ENCODE data around the gene SGTA. TPM values are rescaled to one million over a fixed set of nuclear protein-coding genes. Genes with fewer than 3 reads are reported as not detected.

Gene SGTA
- total and polyA plus RNA-seq, 4 donors: 29.6 to 147 (median 95.3) TPM

DNA sequence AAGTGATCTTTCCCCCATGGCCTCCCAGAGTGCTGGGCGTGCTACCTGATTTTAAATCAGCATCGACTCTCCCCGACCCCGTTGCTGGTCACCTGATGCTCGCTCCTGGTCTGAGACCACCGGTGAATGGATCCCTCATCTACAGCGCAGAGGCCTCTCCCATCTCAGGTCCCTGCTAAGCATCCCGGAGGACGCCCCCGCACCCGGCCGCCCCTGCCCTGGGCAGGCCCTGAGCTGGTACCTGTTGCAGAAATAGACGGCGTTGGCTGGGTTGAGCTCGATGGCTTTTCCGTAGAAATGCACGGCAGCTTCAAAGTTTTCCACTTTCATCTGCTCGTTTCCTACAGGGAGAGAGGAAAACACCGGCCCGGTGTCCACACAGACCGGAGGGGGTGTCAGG lies 18.1 kb downstream of the SGTA start:
- WGBS (ENCODE audit: insufficient coverage): 94% methylated on average over 20 of the region's 21 CpGs

DNA sequence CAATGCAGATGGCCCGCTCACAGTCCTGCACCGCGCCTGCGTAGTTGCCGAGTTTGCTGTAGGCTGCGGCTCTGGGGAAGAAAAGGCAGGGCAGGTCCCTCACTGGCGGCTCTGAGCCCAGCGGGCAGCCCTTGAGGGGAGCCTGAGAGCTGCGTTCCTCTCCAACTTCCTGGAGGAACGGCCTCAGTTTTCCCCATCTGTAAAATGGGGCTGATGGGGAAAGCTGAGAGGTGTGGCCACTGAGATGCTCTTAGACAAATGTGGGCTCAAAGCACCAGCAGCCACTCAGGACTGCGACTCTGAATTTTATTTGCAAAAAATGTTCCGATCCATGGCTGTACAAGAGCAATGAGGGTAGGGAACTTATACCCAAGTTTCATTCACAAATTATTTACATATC lies 19.4 kb downstream of the SGTA start:
- Histone ChIP-seq H3K4me3 (ENCODE audit: low read depth, low read length) (no peak overlapping the region), H3K36me3 (ENCODE audit: control insufficient read depth, insufficient read depth, low read length) (peaks cover 94% of the 10 kb centered on the region)
- 96% methylated on average over 10 of the region's 12 CpGs for WGBS (ENCODE audit: insufficient coverage)

More for the DNA sequence above, 18.1 kb downstream of the SGTA start:
- Histone ChIP-seq H3K36me3 (ENCODE audit: control insufficient read depth, insufficient read depth, low read length) (peaks cover 94% of the 10 kb centered on the region), H3K27ac (ENCODE audit: low read depth, low read length) (no peak overlapping the region), H3K4me3 (ENCODE audit: low read depth, low read length) (no peak overlapping the region), H3K27me3 (ENCODE audit: control insufficient read depth, insufficient read depth, low read length) (no peaks in the 10 kb centered on the region), H3K4me1 (ENCODE audit: control insufficient read depth, insufficient read depth, low read length) (no peaks in the 10 kb centered on the region), H3K9me3 (ENCODE audit: control insufficient read depth, insufficient read depth, low read length) (no peaks in the 10 kb centered on the region)
- DNase-seq (ENCODE audit: low read depth in 4 of 6, low spot score in 6 of 6): no peak

DNA sequence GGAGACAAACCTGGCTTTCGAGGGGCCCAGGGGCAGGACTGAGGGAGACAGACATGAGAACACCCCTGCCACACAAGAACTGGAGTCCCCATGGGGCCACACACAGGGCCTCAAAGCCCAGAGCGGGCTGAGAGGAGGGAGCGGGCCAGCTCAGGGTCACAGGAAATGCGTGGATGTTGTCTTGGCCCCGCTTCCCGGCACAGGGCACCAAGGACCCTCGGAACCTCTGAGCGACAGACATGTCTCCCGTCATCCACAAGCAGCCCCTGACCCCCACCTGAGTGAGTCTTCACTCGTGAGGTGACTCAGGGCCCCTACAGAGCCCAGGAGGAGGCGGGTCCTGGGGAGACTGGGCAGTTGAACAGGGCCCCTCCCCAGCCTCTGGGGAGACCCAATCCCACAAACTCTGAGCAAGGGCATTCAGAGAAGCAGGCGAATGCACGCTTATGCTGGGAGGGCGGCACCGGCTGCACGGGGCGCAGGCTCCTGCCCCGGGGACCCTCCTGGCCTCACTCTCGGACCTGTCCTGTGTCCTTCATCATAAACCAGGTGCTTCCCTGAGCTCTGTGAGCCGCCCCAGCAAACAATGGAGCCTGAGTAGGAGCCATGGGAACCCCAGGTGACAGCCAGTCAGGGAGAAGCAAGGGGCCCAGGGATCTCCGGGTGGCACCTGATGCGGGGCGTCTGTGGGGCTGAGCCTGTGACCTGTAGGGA lies 20.1 kb downstream of the SGTA start:
- Histone ChIP-seq H3K4me1 (ENCODE audit: control insufficient read depth, insufficient read depth, low read length) (no peaks in the 10 kb centered on the region), H3K27me3 (ENCODE audit: control insufficient read depth, insufficient read depth, low read length) (no peaks in the 10 kb centered on the region), H3K36me3 (ENCODE audit: control insufficient read depth, insufficient read depth, low read length) (peaks cover 94% of the 10 kb centered on the region), H3K4me3 (ENCODE audit: low read depth, low read length) (no peak overlapping the region), H3K27ac (ENCODE audit: low read depth, low read length) (no peak overlapping the region), H3K9me3 (ENCODE audit: control insufficient read depth, insufficient read depth, low read length) (no peaks in the 10 kb centered on the region)
- no peak for DNase-seq (ENCODE audit: low read depth in 4 of 6, low spot score in 6 of 6)
- WGBS (ENCODE audit: insufficient coverage): 94% methylated on average over 23 of the region's 23 CpGs

More for the DNA sequence above, 19.4 kb downstream of the SGTA start:
- DNase-seq (ENCODE audit: low read depth in 4 of 6, low spot score in 6 of 6): no peak
- H3K4me1 ChIP-seq (ENCODE audit: control insufficient read depth, insufficient read depth, low read length): no peaks in the 10 kb centered on the region
- H3K27ac ChIP-seq (ENCODE audit: low read depth, low read length): no peak overlapping the region
- H3K9me3 ChIP-seq (ENCODE audit: control insufficient read depth, insufficient read depth, low read length): no peaks in the 10 kb centered on the region
- no peaks in the 10 kb centered on the region for H3K27me3 ChIP-seq (ENCODE audit: control insufficient read depth, insufficient read depth, low read length)

DNA sequence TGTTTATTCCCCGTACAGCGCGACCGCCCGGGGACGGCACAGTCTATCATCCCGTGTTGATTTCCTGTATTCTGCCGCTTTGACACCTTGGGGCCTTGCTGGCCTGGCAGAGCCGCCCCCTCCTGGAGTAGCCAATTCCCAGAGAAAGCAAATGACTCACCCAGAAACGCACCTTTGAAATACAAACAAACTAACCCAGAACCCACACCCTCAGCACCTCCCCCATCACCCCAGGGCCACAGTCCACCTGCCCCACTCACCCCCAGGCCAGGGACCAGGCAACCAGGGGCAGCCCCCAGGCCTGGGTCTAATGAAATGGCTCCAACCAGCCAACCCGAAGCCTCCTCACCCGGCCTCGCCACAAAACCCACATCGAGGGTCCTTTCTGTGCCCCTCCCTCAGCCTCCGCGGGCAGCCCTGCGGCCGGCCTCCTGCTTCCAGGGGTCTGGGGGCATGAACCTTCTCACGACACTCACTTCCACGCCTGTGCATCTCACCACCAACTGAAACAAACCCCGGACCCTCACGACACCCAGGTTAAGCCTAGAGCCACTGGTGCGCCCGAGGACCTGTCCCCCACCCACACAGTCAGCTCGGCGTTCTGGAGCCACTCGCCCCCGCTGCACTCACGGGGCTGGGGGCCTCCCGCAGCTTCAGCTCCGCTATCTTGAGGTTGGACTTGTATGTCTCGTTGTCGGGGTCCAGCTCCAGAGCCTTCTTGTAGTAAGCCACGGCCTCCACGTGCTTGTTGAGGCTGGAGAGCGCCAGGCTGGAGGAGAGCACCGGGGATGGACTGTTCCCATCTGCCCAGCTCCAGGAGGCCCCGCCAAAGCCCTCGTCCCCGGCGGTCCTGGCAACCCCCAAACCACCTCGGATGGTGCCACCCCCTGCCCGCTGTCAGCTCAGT lies 20.9 kb downstream of the SGTA start:
- DNase-seq (ENCODE audit: low read depth in 4 of 6, low spot score in 6 of 6): no peak
- Histone ChIP-seq H3K4me3 (ENCODE audit: low read depth, low read length) (no peak overlapping the region), H3K27ac (ENCODE audit: low read depth, low read length) (no peak overlapping the region), H3K27me3 (ENCODE audit: control insufficient read depth, insufficient read depth, low read length) (no peaks in the 10 kb centered on the region), H3K9me3 (ENCODE audit: control insufficient read depth, insufficient read depth, low read length) (no peaks in the 10 kb centered on the region), H3K4me1 (ENCODE audit: control insufficient read depth, insufficient read depth, low read length) (no peaks in the 10 kb centered on the region), H3K36me3 (ENCODE audit: control insufficient read depth, insufficient read depth, low read length) (peaks cover 94% of the 10 kb centered on the region)
- 94% methylated on average over 39 of the region's 43 CpGs for WGBS (ENCODE audit: insufficient coverage)

DNA sequence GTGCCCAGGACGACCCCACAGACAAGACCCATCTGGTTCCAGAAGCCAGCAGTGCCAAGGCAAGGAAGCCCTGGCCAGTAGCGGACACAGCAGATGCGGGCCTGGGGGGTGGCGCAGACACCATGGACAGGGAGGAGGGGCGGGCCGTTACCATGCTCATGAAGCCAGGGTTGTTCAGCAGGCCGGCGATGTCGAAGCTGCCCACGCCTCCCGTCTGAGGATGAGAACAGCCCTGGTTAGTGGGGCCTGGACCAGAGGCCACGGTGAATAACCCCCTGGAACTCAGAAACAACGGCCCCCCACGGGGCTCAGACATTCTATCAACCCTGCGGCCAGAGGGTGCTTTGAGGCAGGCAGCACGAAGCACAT lies 21.8 kb downstream of the SGTA start:
- Histone ChIP-seq H3K27ac (ENCODE audit: low read depth, low read length) (no peak overlapping the region), H3K4me1 (ENCODE audit: control insufficient read depth, insufficient read depth, low read length) (no peaks in the 10 kb centered on the region), H3K36me3 (ENCODE audit: control insufficient read depth, insufficient read depth, low read length) (peaks cover 94% of the 10 kb centered on the region), H3K27me3 (ENCODE audit: control insufficient read depth, insufficient read depth, low read length) (no peaks in the 10 kb centered on the region), H3K4me3 (ENCODE audit: low read depth, low read length) (no peak overlapping the region), H3K9me3 (ENCODE audit: control insufficient read depth, insufficient read depth, low read length) (no peaks in the 10 kb centered on the region)
- 84% methylated on average over 14 of the region's 16 CpGs for WGBS (ENCODE audit: insufficient coverage)
- no peak for DNase-seq (ENCODE audit: low read depth in 4 of 6, low spot score in 6 of 6)

DNA sequence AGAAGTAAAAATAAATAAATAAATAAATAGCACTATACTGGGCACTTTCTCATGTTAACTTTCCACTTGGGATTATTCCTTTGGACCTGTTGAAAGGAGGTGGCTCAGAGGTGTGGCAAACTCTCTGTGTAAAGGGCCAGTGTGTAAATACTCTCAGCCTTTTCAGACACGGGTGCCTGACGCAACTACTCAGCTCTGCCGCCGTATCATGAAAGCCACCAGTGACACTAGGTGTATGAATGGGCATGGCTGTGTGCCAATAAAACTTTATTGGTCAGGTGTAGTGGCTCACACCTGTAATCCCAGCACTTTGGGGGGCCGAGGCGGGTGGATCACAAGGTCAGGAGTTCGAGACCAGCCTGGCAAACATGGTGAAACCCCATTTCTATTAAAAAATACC lies 23.1 kb downstream of the SGTA start:
- Histone ChIP-seq H3K9me3 (ENCODE audit: control insufficient read depth, insufficient read depth, low read length) (no peaks in the 10 kb centered on the region), H3K27ac (ENCODE audit: low read depth, low read length) (no peak overlapping the region), H3K27me3 (ENCODE audit: control insufficient read depth, insufficient read depth, low read length) (no peaks in the 10 kb centered on the region), H3K36me3 (ENCODE audit: control insufficient read depth, insufficient read depth, low read length) (peaks cover 94% of the 10 kb centered on the region), H3K4me3 (ENCODE audit: low read depth, low read length) (no peak overlapping the region), H3K4me1 (ENCODE audit: control insufficient read depth, insufficient read depth, low read length) (no peaks in the 10 kb centered on the region)
- WGBS (ENCODE audit: insufficient coverage): 95% methylated on average over 7 of the region's 7 CpGs
- DNase-seq (ENCODE audit: low read depth in 4 of 6, low spot score in 6 of 6): no peak

DNA sequence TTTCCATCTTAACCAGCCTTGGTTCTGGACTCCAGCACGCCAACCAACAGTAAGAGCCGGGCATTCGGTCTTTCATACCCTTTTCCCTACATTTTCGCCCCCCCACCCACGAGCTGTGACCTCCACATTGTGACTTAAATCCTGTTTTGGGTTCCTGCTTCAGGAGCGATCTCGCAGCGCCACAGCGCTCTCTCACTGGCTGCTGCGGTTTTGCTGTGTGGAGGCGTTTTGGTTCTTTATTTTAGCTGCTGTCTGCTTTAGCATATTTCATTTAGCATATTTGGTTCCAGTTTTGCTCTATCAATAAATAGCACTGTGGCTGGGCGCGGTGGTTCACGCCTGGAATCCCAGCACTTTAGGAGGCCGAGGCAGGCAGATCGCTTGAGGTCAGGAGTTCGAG lies 23.7 kb downstream of the SGTA start:
- no peak overlapping the region for H3K27ac ChIP-seq (ENCODE audit: low read depth, low read length)
- no peak overlapping the region for H3K4me3 ChIP-seq (ENCODE audit: low read depth, low read length)
- H3K36me3 ChIP-seq (ENCODE audit: control insufficient read depth, insufficient read depth, low read length): peaks cover 94% of the 10 kb centered on the region
- no peaks in the 10 kb centered on the region for H3K9me3 ChIP-seq (ENCODE audit: control insufficient read depth, insufficient read depth, low read length)
- H3K4me1 ChIP-seq (ENCODE audit: control insufficient read depth, insufficient read depth, low read length): no peaks in the 10 kb centered on the region
- no peaks in the 10 kb centered on the region for H3K27me3 ChIP-seq (ENCODE audit: control insufficient read depth, insufficient read depth, low read length)
- WGBS (ENCODE audit: insufficient coverage): 98% methylated on average over 7 of the region's 17 CpGs
- DNase-seq (ENCODE audit: low read depth in 4 of 6, low spot score in 6 of 6): no peak

DNA sequence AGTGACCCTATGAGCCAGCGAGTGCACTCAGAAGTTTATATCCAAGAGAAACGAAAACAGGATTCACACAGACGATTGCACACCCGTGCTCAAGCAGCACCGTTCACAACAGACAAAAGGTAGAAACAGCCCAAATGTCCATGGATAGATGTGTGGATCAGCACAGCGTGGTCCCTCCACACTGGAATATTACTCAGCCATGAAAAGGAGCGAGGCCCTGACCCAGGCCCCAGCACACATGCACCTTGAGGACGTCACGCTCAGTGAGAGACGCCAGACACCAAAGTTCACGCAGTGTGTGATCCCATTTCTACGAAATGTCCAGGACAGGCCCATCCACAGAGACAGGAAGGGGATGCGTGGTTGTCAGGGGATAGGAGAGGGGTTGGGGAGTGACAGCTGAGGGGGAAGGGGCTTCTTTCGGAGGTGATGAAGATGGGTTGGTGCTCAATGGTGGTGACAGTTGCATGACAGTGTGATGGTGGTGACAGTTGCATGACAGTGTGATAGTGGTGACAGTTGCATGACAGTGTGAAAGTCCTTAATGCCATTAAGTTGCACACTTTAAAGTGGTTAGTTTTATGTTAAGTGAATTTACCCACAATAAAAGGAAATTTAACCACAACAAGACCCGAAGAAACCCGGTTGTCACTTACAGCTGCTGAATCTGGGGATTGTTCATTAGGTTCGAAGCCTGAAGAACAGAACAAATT lies 24.3 kb downstream of the SGTA start:
- Histone ChIP-seq H3K4me1 (ENCODE audit: control insufficient read depth, insufficient read depth, low read length) (no peaks in the 10 kb centered on the region), H3K9me3 (ENCODE audit: control insufficient read depth, insufficient read depth, low read length) (no peaks in the 10 kb centered on the region), H3K27ac (ENCODE audit: low read depth, low read length) (no peak overlapping the region), H3K27me3 (ENCODE audit: control insufficient read depth, insufficient read depth, low read length) (no peaks in the 10 kb centered on the region), H3K4me3 (ENCODE audit: low read depth, low read length) (no peak overlapping the region), H3K36me3 (ENCODE audit: control insufficient read depth, insufficient read depth, low read length) (peaks cover 95% of the 10 kb centered on the region)
- DNase-seq (ENCODE audit: low read depth in 4 of 6, low spot score in 6 of 6): no peak
- WGBS (ENCODE audit: insufficient coverage): 98% methylated on average over 14 of the region's 17 CpGs

DNA sequence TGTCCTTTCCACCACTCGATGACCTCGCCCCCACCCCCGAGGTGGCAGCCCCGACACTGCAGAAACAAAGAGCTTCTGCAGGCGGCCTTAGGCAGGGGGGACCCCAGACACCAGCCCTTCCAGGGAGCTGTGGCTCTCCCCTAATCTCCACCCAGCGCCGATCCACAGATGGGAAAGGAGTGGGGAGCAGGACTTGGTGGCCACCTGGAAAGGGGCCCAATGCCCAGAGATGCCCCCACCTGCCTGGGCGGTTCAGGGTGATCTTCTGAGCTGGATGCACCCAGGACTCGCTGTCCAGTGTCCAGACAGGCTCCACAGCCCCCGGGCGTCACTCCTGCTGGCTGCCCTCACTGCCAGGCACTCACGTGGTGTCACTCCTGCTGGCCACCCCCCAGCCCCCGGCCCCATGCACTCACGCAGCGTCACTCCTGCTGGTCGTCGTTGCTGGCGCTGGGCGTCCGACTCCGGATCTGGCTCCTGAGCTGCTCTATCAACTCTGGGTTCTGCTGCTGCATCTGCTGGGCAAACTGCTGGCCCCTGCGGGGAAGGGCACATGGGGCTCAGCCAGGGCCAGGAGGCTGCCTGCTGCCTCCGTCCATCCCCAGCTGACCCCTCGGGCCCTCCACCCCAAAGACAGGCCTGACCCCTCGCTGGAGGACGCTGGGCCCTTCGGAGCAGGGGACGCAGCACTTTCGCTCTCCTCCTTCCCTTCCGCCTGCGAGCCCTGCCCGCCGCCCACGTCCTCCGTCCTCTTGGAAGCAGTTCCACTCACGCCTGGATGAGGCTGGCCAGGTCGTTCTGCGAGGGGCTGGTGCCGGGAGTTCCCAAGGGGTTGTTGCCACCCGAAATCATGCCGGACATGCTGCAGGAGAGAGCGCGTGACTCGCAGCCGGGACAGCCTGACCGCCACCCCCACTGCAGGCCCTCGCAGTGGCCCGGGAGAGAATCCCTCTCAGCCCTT lies 25.9 kb downstream of the SGTA start:
- 95% methylated on average over 46 of the region's 48 CpGs for WGBS (ENCODE audit: insufficient coverage)
- Histone ChIP-seq H3K36me3 (ENCODE audit: control insufficient read depth, insufficient read depth, low read length) (peaks cover 92% of the 10 kb centered on the region), H3K9me3 (ENCODE audit: control insufficient read depth, insufficient read depth, low read length) (no peaks in the 10 kb centered on the region), H3K27me3 (ENCODE audit: control insufficient read depth, insufficient read depth, low read length) (no peaks in the 10 kb centered on the region), H3K4me3 (ENCODE audit: low read depth, low read length) (no peak overlapping the region), H3K4me1 (ENCODE audit: control insufficient read depth, insufficient read depth, low read length) (no peaks in the 10 kb centered on the region), H3K27ac (ENCODE audit: low read depth, low read length) (no peak overlapping the region)
- DNase-seq (ENCODE audit: low read depth in 4 of 6, low spot score in 6 of 6): no peak
